GM19372 (cell line): ENCODE results near the gene TMEM234.

ENCODE experiments used
- ATAC-seq: cut with Tn5 transposase; IDR thresholded peaks from one replicate; pipeline ENCODE4 v1.9.1; 2021; ENCODE audit warnings: mild to moderate bottlenecking, low read depth, moderate library complexity; ENCODE audit not compliant: unreplicated experiment

Gene TMEM234

GRCh38 chr1:32201011-32201855 lies 20.9 kb downstream of the TMEM234 start:
- no peak for ATAC-seq

GRCh38 chr1:32200226-32201010 lies 21.7 kb downstream of the TMEM234 start, which contains the start of gene CCDC28B:
Gene CCDC28B (plus strand): TSS chr1:32200595. CDS start chr1:32201936, 1,341 bp downstream.
- ATAC-seq = no peak

GRCh38 chr1:32199717-32200072 lies 22.5 kb downstream of the TMEM234 start:
- ATAC-seq = no peak

- ATAC-seq = no peak
These were observed 23.0 kb downstream of the TMEM234 start for GRCh38 chr1:32199043-32199716.

- ATAC-seq = no peak
These were observed 23.7 kb downstream of the TMEM234 start for GRCh38 chr1:32198237-32199042.

- no peak for ATAC-seq
These were observed 24.3 kb downstream of the TMEM234 start for GRCh38 chr1:32197837-32198236.

- no peak for ATAC-seq
These were observed 25.1 kb downstream of the TMEM234 start for GRCh38 chr1:32197074-32197473.

- ATAC-seq = no peak
These were observed 26.0 kb downstream of the TMEM234 start for GRCh38 chr1:32195972-32196823.

GRCh38 chr1:32195531-32195930 lies 26.6 kb downstream of the TMEM234 start:
- no peak for ATAC-seq

- ATAC-seq = no peak
These were observed 27.2 kb downstream of the TMEM234 start for GRCh38 chr1:32194984-32195383.

- no peak for ATAC-seq
These were observed 29.8 kb downstream of the TMEM234 start for GRCh38 chr1:32192220-32192948.

GRCh38 chr1:32187850-32188249 lies 34.3 kb downstream of the TMEM234 start:
- ATAC-seq = no peak

GRCh38 chr1:32186491-32186890 lies 35.7 kb downstream of the TMEM234 start:
- ATAC-seq = no peak

- ATAC-seq = no peak
These were observed 36.1 kb downstream of the TMEM234 start for GRCh38 chr1:32186077-32186476.

- no peak for ATAC-seq
These were observed 37.5 kb downstream of the TMEM234 start for GRCh38 chr1:32184650-32185049.

- ATAC-seq = no peak
These were observed 40.1 kb downstream of the TMEM234 start for GRCh38 chr1:32182060-32182459.

- ATAC-seq = no peak
These were observed 40.6 kb downstream of the TMEM234 start for GRCh38 chr1:32181563-32181962.

- ATAC-seq = no peak
These were observed 41.1 kb downstream of the TMEM234 start for GRCh38 chr1:32181065-32181464.
